CD4-positive, alpha-beta T cell (primary cell): ENCODE results near the gene GPR155. TPM values are rescaled to one million over a fixed set of nuclear protein-coding genes. Genes with fewer than 3 reads are reported as not detected.
A peak's percentile ranks its signal among the peaks of the same experiment; 100 is the strongest.
"Not testable (repeated sequence)": the region's sequence is repeated elsewhere in the genome, so short reads cannot be mapped to it uniquely, and the experiment has no call there.

Experiments used
- ATAC-seq: fragments of 200-7000 bp; cut with Tn5 transposase; one replicate; pipeline ENCODE4 v1.10.0; 2022; ENCODE audit warnings: mild to moderate bottlenecking; ENCODE audit not compliant: poor library complexity
- CTCF ChIA-PET: fragments of 350-600 bp; sonication (Branson Sonifier 250); formaldehyde crosslinking; loops from one replicate; lab custom pipeline; 2021; ENCODE audit warnings: antibody characterized with exemption, inconsistent platforms; lab: Charles Lee
- POLR2A ChIA-PET: fragments of 350-600 bp; sonication (Branson Sonifier 250); formaldehyde crosslinking; loops from one replicate; lab custom pipeline; 2021; ENCODE audit warnings: antibody characterized with exemption, inconsistent platforms; lab: Charles Lee
- DNase-seq, 14 experiments: peaks; one replicate each; pipeline ENCODE4 v3.0.0-alpha.2; 2013 to 2020; ENCODE audit warnings: mixed read lengths in 2 of 14
- H3K27ac ChIP-seq, 2 donors: one replicate each; pipeline versions ENCODE4 v1.5.1 to v1.7.0; 2013; ENCODE audit warnings: low read length in 2 of 2, low read depth in 1 of 2, mild to moderate bottlenecking in 1 of 2
- H3K27me3 ChIP-seq, 2 experiments: 1 replicate in 1 of 2; 2 replicates in 1 of 2; pipeline versions ENCODE4 v1.6.1 to v1.7.0; 2013; ENCODE audit warnings: low read length in 2 of 2, control low read depth in 1 of 2, mild to moderate bottlenecking in 1 of 2, moderate library complexity in 1 of 2; ENCODE audit not compliant: insufficient read depth in 2 of 2, control insufficient read depth in 1 of 2
- H3K36me3 ChIP-seq: one replicate; pipeline ENCODE4 v1.6.1; 2013; ENCODE audit warnings: low read length, control low read depth; ENCODE audit not compliant: insufficient read depth
- H3K4me1 ChIP-seq: one replicate; pipeline ENCODE4 v1.6.1; 2013; ENCODE audit warnings: low read length, control low read depth; ENCODE audit not compliant: insufficient read depth
- H3K4me3 ChIP-seq: one replicate; pipeline ENCODE4 v1.5.1; 2013; ENCODE audit warnings: mild to moderate bottlenecking, low read length, moderate library complexity
- H3K9me3 ChIP-seq, 2 experiments: 1 replicate in 1 of 2; 2 replicates in 1 of 2; pipeline versions ENCODE4 v1.6.1 to v1.7.0; 2013; ENCODE audit warnings: low read length in 2 of 2, mild to moderate bottlenecking in 2 of 2, control low read depth in 1 of 2, moderate library complexity in 1 of 2; ENCODE audit not compliant: control insufficient read depth in 1 of 2, insufficient read depth in 1 of 2
- H3K27ac Mint-ChIP-seq: one replicate; pipeline ENCODE4 v1.8.0; 2020; ENCODE audit warnings: mixed read lengths
- H3K27me3 Mint-ChIP-seq: one replicate; pipeline ENCODE4 v1.8.0; 2021; ENCODE audit warnings: mixed read lengths
- H3K36me3 Mint-ChIP-seq: one replicate; pipeline ENCODE4 v1.8.0; 2021; ENCODE audit warnings: low read depth, mixed read lengths
- H3K4me1 Mint-ChIP-seq: one replicate; pipeline ENCODE4 v1.8.0; 2021; ENCODE audit warnings: low read depth, mixed read lengths
- H3K4me3 Mint-ChIP-seq: one replicate; pipeline ENCODE4 v1.8.0; 2020; ENCODE audit warnings: mild to moderate bottlenecking, mixed read lengths
- H3K9me3 Mint-ChIP-seq: one replicate; pipeline ENCODE4 v1.8.0; 2020; ENCODE audit warnings: mixed read lengths
- intact Hi-C, 2 experiments: fragments of 100-400 bp; cut with DNase I in 1 of 2; cut with micrococcal nuclease in 1 of 2; formaldehyde crosslinking; loops; one replicate each; pipeline versions ENCODE4 v1.15.1 to v1.9.0; 2023 to 2025; cut with DNase I, micrococcal nuclease
- total RNA-seq, 174 experiments: library from RNA in 2 of 174; stranded (reverse) in 2 of 174; gene quantifications; one replicate each; pipeline ENCODE4 v1.2.3 and lab custom pipeline; 2021 to 2026
- TF ChIP-seq, protein P1 (sequence below): fragments of 200-600 bp; IDR thresholded peaks from one replicate; pipeline ENCODE4 v1.8.0; 2022; ENCODE audit warnings: antibody characterized with exemption, mild to moderate bottlenecking

GPR155 gene
- total RNA-seq, 2 experiments from 2014 or later, result 8.3 to 9.0 TPM

GRCh38 chr2:174487820-174488162 is 962 bp upstream of the GPR155 start:
- intact Hi-C loops, result loop anchor here (2.0 to 5.0 kb wide), 3 partner anchors 25 to 240 kb away; partner anchors contain the start of gene OLA1 (in 1 of the 2)

DNA sequence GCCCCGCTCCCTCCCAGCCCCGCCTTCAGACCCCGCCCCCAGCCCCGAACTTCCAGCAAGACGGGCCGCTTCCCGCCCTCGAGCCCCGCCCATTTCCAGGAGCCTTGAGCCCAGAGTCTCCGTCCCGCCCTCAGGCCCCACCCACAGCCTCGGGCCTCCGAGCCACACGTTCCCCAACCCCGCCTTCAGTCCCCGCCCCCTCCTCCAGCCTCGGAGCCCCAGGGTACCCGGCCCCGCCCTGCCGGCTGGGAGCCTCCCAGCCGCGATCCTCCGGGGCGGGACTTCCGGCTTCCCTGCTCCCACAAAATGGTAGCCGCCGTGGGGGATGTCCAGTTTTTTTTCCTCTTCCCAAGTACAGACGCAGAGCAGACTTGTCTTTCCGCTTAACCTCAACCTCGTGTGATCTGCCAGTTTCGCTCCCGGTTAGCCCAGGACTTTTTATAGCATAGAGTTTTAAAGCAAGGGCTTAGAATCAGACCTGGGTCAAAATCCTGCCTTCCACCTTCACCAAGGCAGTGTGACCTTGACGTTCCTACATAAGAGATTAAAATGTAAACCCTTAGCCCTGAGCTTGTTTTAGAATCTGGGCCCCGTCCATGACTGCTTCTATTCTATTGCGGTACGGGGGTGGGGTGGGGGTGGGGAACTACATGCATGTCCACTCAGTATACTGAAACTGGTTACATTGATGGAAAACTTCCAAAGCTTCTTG is 435 bp upstream of the GPR155 start:
- intact Hi-C loops, result loop anchor here (2.0 to 5.0 kb wide), 3 partner anchors 24 to 240 kb away; partner anchors contain the start of gene OLA1 (in 1 of the 2)
- peaks cover 17% of the 10 kb centered on the region for H3K36me3 Mint-ChIP-seq
- ATAC-seq (peak; percentile 78), DNase-seq (peak; percentile 80 to 100 (median 98))
- H3K4me1 Mint-ChIP-seq, result peaks cover 82% of the 10 kb centered on the region
- peaks cover 33% of the 10 kb centered on the region for H3K4me1 ChIP-seq
- H3K27me3 ChIP-seq, result no peaks in the 10 kb centered on the region
- H3K9me3 Mint-ChIP-seq, result no peaks in the 10 kb centered on the region
- ChIA-PET POLR2A (interaction anchor here (1.0 to 3.4 kb wide), 8 partner anchors 9 to 196 kb away, joined by 3 to 35 read pairs (median 4); no protein-coding TSS in a partner anchor), CTCF (interaction anchor here (0.5 to 3.6 kb wide), 5 partner anchors 24 to 116 kb away, joined by 3 to 17 read pairs (median 3); no protein-coding TSS in a partner anchor)
- TF ChIP-seq, protein P1, sequence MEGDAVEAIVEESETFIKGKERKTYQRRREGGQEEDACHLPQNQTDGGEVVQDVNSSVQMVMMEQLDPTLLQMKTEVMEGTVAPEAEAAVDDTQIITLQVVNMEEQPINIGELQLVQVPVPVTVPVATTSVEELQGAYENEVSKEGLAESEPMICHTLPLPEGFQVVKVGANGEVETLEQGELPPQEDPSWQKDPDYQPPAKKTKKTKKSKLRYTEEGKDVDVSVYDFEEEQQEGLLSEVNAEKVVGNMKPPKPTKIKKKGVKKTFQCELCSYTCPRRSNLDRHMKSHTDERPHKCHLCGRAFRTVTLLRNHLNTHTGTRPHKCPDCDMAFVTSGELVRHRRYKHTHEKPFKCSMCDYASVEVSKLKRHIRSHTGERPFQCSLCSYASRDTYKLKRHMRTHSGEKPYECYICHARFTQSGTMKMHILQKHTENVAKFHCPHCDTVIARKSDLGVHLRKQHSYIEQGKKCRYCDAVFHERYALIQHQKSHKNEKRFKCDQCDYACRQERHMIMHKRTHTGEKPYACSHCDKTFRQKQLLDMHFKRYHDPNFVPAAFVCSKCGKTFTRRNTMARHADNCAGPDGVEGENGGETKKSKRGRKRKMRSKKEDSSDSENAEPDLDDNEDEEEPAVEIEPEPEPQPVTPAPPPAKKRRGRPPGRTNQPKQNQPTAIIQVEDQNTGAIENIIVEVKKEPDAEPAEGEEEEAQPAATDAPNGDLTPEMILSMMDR, result no peak
- H3K27ac ChIP-seq, result peak overlapping the region; percentile 49 to 75
- H3K27ac Mint-ChIP-seq, result peak overlapping the region; percentile 95
- peak overlapping the region; percentile 94 for H3K4me3 Mint-ChIP-seq
- H3K4me3 ChIP-seq, result peak overlapping the region; percentile 83
- H3K9me3 ChIP-seq, result no peaks in the 10 kb centered on the region
- H3K27me3 Mint-ChIP-seq, result no peaks in the 10 kb centered on the region
- H3K36me3 ChIP-seq, result peaks cover 2% of the 10 kb centered on the region

More at GRCh38 chr2:174487820-174488162, 962 bp upstream of the GPR155 start:
- peak in 2 of 14 experiments; percentile 15 to 16 for DNase-seq
- H3K27me3 Mint-ChIP-seq, result no peaks in the 10 kb centered on the region
- ChIA-PET POLR2A (interaction anchor here (1.0 to 3.4 kb wide), 5 partner anchors 9 to 196 kb away, joined by 3 to 35 read pairs (median 4); no protein-coding TSS in a partner anchor), CTCF (interaction anchor here (1.5 to 1.6 kb wide), 2 partner anchors 81 to 115 kb away, joined by 3 read pairs; no protein-coding TSS in a partner anchor)
- H3K27me3 ChIP-seq, result no peaks in the 10 kb centered on the region
- no peak for ATAC-seq
- peak overlapping the region; percentile 95 for H3K27ac Mint-ChIP-seq
- peaks cover 84% of the 10 kb centered on the region for H3K4me1 Mint-ChIP-seq
- TF ChIP-seq, protein P1, result no peak
- no peaks in the 10 kb centered on the region for H3K9me3 ChIP-seq
- no peaks in the 10 kb centered on the region for H3K36me3 ChIP-seq
- peaks cover 12% of the 10 kb centered on the region for H3K36me3 Mint-ChIP-seq
- no peak overlapping the region for H3K27ac ChIP-seq
- H3K9me3 Mint-ChIP-seq, result no peaks in the 10 kb centered on the region
- peak overlapping the region; percentile 94 for H3K4me3 Mint-ChIP-seq
- no peak overlapping the region for H3K4me3 ChIP-seq
- peaks cover 38% of the 10 kb centered on the region for H3K4me1 ChIP-seq

- ChIA-PET POLR2A (interaction anchor here (0.8 to 3.4 kb wide), 12 partner anchors 7 to 196 kb away, joined by 3 to 35 read pairs (median 4); no protein-coding TSS in a partner anchor), CTCF (interaction anchor here (0.6 to 3.6 kb wide), 5 partner anchors 8 to 82 kb away, joined by 3 to 17 read pairs (median 4); no protein-coding TSS in a partner anchor)
- H3K4me3 Mint-ChIP-seq, result peak overlapping the region; percentile 94
- H3K9me3 ChIP-seq, result no peaks in the 10 kb centered on the region
- peaks cover 27% of the 10 kb centered on the region for H3K36me3 Mint-ChIP-seq
- peak overlapping the region in 1 of 2 donors; percentile 71 for H3K27ac ChIP-seq
- H3K4me3 ChIP-seq, result peak overlapping the region; percentile 83
- H3K27ac Mint-ChIP-seq, result peak overlapping the region; percentile 95
- TF ChIP-seq, protein P1, result no peak
- H3K9me3 Mint-ChIP-seq, result no peaks in the 10 kb centered on the region
- peaks cover 12% of the 10 kb centered on the region for H3K36me3 ChIP-seq
- H3K4me1 ChIP-seq, result peaks cover 27% of the 10 kb centered on the region
- intact Hi-C loops, result loop anchor here (2.0 to 5.0 kb wide), 3 partner anchors 23 to 239 kb away; partner anchors contain the start of gene OLA1 (in 1 of the 2)
- peak in 8 of 14 experiments; percentile 6 to 55 (median 40) for DNase-seq
- peak; percentile 24 for ATAC-seq
- peaks cover 70% of the 10 kb centered on the region for H3K4me1 Mint-ChIP-seq
- no peaks in the 10 kb centered on the region for H3K27me3 Mint-ChIP-seq
- no peaks in the 10 kb centered on the region for H3K27me3 ChIP-seq
Observed at GRCh38 chr2:174485788-174486562, 854 bp downstream of the GPR155 start.

DNA sequence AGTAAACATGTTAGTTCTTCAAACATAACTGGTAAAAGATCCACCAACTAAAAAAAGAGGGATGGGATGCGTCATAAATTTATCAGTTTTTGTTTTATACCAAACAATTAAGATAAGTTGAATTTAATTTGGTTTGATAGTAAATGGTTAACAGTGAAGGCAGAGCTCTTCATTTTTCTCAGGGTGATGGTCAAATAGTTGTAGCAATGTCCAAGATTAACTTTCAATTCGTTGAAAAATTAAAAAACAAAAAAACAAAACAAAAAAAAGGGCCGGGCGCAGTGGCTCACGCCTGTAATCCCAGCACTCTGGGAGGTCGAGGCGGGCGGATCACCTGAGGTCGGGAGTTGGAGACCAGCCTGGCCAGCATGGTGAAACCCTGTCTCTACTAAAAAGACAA is 1.8 kb downstream of the GPR155 start:
- peak overlapping the region; percentile 94 for H3K4me3 Mint-ChIP-seq
- not testable (repeated sequence) for H3K27ac ChIP-seq, H3K9me3 ChIP-seq, DNase-seq, H3K9me3 Mint-ChIP-seq, H3K27me3 ChIP-seq, H3K27ac Mint-ChIP-seq, ATAC-seq, H3K27me3 Mint-ChIP-seq
- peak overlapping the region; percentile 83 for H3K4me3 ChIP-seq
- H3K36me3 ChIP-seq, result peaks cover 14% of the 10 kb centered on the region
- H3K36me3 Mint-ChIP-seq, result peaks cover 33% of the 10 kb centered on the region
- H3K4me1 Mint-ChIP-seq, result peaks cover 62% of the 10 kb centered on the region
- ChIA-PET POLR2A (interaction anchor here (0.8 to 2.9 kb wide), 10 partner anchors 8 to 109 kb away, joined by 3 to 35 read pairs (median 3); no protein-coding TSS in a partner anchor), CTCF (interaction anchor here (1.0 to 3.6 kb wide), 3 partner anchors 11 to 70 kb away, joined by 3 to 17 read pairs (median 4); no protein-coding TSS in a partner anchor)
- intact Hi-C loops, result loop anchor here (5.0 kb wide), 2 partner anchors 37 to 238 kb away; partner anchors contain the start of gene OLA1 (in 1 of the 2)
- H3K4me1 ChIP-seq, result peaks cover 27% of the 10 kb centered on the region
